Gastrocnemius medialis (tissue), 4 donors: ENCODE data around the gene PCDH17.

ENCODE experiments used
- POLR2A ChIP-seq, 2 donors: fragments of 450-650 bp; IDR thresholded peaks; one replicate each; pipeline ENCODE4 v1.6.1; 2017; ENCODE audit warnings: antibody characterized with exemption in 2 of 2, mild to moderate bottlenecking in 2 of 2, moderate library complexity in 2 of 2
- TF ChIP-seq, protein P1 (sequence below), 5 experiments: fragments of 450-650 bp in 3 of 5; fragments of 200-600 bp in 2 of 5; sonication (generic) in 2 of 5; IDR thresholded peaks in 4 of 5; conservative IDR thresholded peaks in 1 of 5; 1 replicate in 4 of 5; 2 replicates in 1 of 5; pipeline ENCODE4 v1.5.1; 2016 to 2019; ENCODE audit warnings: antibody characterized with exemption in 5 of 5, mild to moderate bottlenecking in 3 of 5, moderate library complexity in 3 of 5

DNA sequence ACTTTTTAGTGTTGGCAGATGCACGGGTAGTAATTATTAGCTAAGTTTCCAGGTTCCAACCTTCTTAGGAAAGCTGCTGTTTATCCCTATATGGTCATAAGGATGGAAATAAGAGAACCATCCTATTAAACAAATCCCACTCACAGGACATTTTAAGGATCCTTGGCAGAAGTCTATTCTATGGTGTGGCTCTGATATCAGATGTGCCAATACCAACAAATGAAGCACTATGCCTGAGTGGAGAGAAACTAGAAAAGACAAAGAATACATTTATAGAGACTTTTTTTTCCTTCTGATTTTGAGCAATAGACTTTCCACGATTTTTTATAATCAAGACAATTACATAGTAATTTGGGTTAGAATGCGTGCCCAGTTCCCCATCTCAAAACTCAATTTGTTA, 12.6 kb downstream of the PCDH17 start:
- TF ChIP-seq POLR2A (IDR thresholded peaks at IDR 0.05) = no peak
- TF ChIP-seq, protein P1, sequence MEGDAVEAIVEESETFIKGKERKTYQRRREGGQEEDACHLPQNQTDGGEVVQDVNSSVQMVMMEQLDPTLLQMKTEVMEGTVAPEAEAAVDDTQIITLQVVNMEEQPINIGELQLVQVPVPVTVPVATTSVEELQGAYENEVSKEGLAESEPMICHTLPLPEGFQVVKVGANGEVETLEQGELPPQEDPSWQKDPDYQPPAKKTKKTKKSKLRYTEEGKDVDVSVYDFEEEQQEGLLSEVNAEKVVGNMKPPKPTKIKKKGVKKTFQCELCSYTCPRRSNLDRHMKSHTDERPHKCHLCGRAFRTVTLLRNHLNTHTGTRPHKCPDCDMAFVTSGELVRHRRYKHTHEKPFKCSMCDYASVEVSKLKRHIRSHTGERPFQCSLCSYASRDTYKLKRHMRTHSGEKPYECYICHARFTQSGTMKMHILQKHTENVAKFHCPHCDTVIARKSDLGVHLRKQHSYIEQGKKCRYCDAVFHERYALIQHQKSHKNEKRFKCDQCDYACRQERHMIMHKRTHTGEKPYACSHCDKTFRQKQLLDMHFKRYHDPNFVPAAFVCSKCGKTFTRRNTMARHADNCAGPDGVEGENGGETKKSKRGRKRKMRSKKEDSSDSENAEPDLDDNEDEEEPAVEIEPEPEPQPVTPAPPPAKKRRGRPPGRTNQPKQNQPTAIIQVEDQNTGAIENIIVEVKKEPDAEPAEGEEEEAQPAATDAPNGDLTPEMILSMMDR (IDR thresholded peaks at IDR 0.05 in 4 of 5, conservative IDR thresholded peaks at IDR 0.05 in 1 of 5) = no peak
